Measurements from ENCODE around the gene ST8SIA1. TPM values are rescaled to one million over a fixed set of nuclear protein-coding genes. Genes with fewer than 3 reads are reported as not detected.

ST8SIA1 gene
- total RNA-seq, 1 experiment from 2014 or later = not detected

DNA sequence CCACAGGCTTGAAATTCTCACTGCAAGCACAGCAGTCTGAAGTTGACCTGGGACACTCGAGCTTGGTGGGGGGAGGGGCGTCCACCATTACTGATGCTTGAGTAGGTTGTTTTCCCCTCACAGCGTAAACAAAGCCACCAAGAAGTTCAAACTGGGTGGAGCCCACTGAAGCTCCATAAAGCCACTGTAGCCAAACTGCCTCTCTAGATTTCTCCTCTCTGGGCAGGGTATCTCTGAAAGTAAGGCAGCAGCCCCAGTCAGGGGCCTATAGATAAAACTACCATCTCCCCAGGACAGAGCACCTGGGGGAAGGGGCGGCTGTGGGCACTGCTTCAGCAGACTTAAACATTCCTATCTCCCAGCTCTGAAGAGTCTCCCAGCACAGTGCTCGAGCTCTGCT is 31.7 kb upstream of the ST8SIA1 start:
- Histone ChIP-seq H3K79me2 (ENCODE audit: insufficient read depth, low read length) (no peaks in the 10 kb centered on the region), H2BK12ac (ENCODE audit: insufficient read length, low read depth, low read length) (no peak overlapping the region), H3K23me2 (ENCODE audit: insufficient read length, low read depth, low read length, poor library complexity, severe bottlenecking) (no peaks in the 10 kb centered on the region), H2BK20ac (ENCODE audit: low read depth, low read length, poor library complexity, severe bottlenecking) (no peak overlapping the region), H3K27me3 (ENCODE audit: insufficient read depth, low read length) (no peaks in the 10 kb centered on the region), H3K4ac (ENCODE audit: low read depth, low read length) (no peak overlapping the region), H2AFZ (ENCODE audit: low read length) (no peak overlapping the region), H3K9me3 (ENCODE audit: control insufficient read depth, low read depth, low read length) (no peaks in the 10 kb centered on the region), H4K91ac (ENCODE audit: insufficient read length, low read depth, low read length) (no peak overlapping the region), H3K4me2 (ENCODE audit: insufficient read depth, insufficient read length, low read length) (no peak overlapping the region), H3K9ac (ENCODE audit: extremely low read depth, insufficient read length, low read length) (no peak overlapping the region), H3K4me1 (ENCODE audit: insufficient read depth, low read length) (no peaks in the 10 kb centered on the region), H3K27ac (ENCODE audit: insufficient read length, low read depth, low read length) (no peak overlapping the region), H3T11ph (ENCODE audit: low read length) (no peak overlapping the region), H4K8ac (replicated peaks; ENCODE audit: insufficient read length, low read depth, low read length) (no peak overlapping the region), H2BK5ac (ENCODE audit: insufficient read length, low read length) (no peak overlapping the region), H3K14ac (ENCODE audit: insufficient read depth, low read length) (no peak overlapping the region), H3K56ac (ENCODE audit: insufficient read length, low read depth, low read length) (no peak overlapping the region), H4K5ac (ENCODE audit: insufficient read length, low read depth, low read length) (no peak overlapping the region), H3K23ac (ENCODE audit: insufficient read length, low read depth, low read length) (no peak overlapping the region), H2AK5ac (ENCODE audit: insufficient read length, low read length) (no peak overlapping the region), H3K79me1 (ENCODE audit: insufficient read depth, low read depth, low read length, poor library complexity, severe bottlenecking) (no peaks in the 10 kb centered on the region), H2BK15ac (ENCODE audit: low read depth, low read length) (no peak overlapping the region), H3K18ac (ENCODE audit: insufficient read length, low read depth, low read length) (peak overlapping the region; percentile 29), H4K20me1 (ENCODE audit: control insufficient read depth, insufficient read depth, insufficient read length) (no peaks in the 10 kb centered on the region), H2BK120ac (ENCODE audit: low read depth, low read length, poor library complexity, severe bottlenecking) (no peak overlapping the region)
- peaks cover 19 to 20% of the 10 kb centered on the region in 2 experiments; a peak in 4 of 5 replicates for H3K9me3 Mint-ChIP-seq
- TF ChIP-seq, protein P1, sequence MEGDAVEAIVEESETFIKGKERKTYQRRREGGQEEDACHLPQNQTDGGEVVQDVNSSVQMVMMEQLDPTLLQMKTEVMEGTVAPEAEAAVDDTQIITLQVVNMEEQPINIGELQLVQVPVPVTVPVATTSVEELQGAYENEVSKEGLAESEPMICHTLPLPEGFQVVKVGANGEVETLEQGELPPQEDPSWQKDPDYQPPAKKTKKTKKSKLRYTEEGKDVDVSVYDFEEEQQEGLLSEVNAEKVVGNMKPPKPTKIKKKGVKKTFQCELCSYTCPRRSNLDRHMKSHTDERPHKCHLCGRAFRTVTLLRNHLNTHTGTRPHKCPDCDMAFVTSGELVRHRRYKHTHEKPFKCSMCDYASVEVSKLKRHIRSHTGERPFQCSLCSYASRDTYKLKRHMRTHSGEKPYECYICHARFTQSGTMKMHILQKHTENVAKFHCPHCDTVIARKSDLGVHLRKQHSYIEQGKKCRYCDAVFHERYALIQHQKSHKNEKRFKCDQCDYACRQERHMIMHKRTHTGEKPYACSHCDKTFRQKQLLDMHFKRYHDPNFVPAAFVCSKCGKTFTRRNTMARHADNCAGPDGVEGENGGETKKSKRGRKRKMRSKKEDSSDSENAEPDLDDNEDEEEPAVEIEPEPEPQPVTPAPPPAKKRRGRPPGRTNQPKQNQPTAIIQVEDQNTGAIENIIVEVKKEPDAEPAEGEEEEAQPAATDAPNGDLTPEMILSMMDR (conservative IDR thresholded peaks at IDR 0.05) = no peak
- H3K27me3 Mint-ChIP-seq (ENCODE audit: low read depth) = peaks cover 9% of the 10 kb centered on the region
- H3K4me3 Mint-ChIP-seq = no peak overlapping the region
- no CpG with 5 or more reads among the region's 5 CpGs for WGBS (ENCODE audit: extremely low coverage, insufficient read length, low lambda C conversion rate)
- H3K36me3 Mint-ChIP-seq (ENCODE audit: insufficient read depth in 1 of 3, low read depth in 3 of 3) = peaks cover 0 to 5% (median 0%) of the 10 kb centered on the region in 3 experiments; a peak in 1 of 7 replicates
- no peak for DNase-seq
- H3K4me1 Mint-ChIP-seq = no peaks in the 10 kb centered on the region
- no peak overlapping the region for H3K27ac Mint-ChIP-seq
